K562 (cell line): Measurements from ENCODE around the gene CSTB. TPM values are rescaled to one million over a fixed set of nuclear protein-coding genes. Genes with fewer than 3 reads are reported as not detected.

Experiments used
- CCNT2 ChIP-seq: IDR thresholded peaks from 2 replicates; pipeline ENCODE4 v1.6.1; 2011; ENCODE audit warnings: borderline replicate concordance, low read depth, mild to moderate bottlenecking, moderate library complexity, mixed read lengths, low read length; ENCODE audit not compliant: insufficient read length; ENCODE audit errors: extremely low read depth
- KAT8 ChIP-seq: fragments of 450-650 bp; IDR thresholded peaks from 2 replicates; pipeline ENCODE4 v1.6.1; 2016; ENCODE audit warnings: low read depth, mild to moderate bottlenecking
- LARP7 ChIP-seq: fragments of 450-650 bp; IDR thresholded peaks from 2 replicates; pipeline ENCODE4 v1.6.1; 2016
- MCM7 ChIP-seq, 2 experiments: fragments of 450-650 bp; IDR thresholded peaks; 2 replicates each; pipeline ENCODE4 v1.6.1; 2016 to 2018
- RAD51 ChIP-seq: fragments of 450-650 bp; IDR thresholded peaks from 2 replicates; pipeline ENCODE4 v1.7.1; 2016; ENCODE audit warnings: low read depth, mild to moderate bottlenecking, borderline replicate concordance
- RREB1 ChIP-seq: fragments of 250-450 bp; sonication (Bioruptor Pico); IDR thresholded peaks from 2 replicates; pipeline ENCODE4 v1.4.0; 2020
- SETDB1 ChIP-seq: IDR thresholded peaks from one replicate; pipeline ENCODE4 v1.6.1; 2012; ENCODE audit warnings: low read length, control low read depth, inconsistent platforms
- SMARCA5 ChIP-seq: fragments of 450-650 bp; IDR thresholded peaks from 2 replicates; pipeline ENCODE4 v1.6.1; 2016
- SREBF1 ChIP-seq: fragments of 150-350 bp; IDR thresholded peaks from 2 replicates; pipeline ENCODE4 v1.6.1; 2014; ENCODE audit warnings: antibody characterized with exemption, low read depth, low read length, borderline replicate concordance
- TARDBP ChIP-seq: fragments of 450-650 bp; IDR thresholded peaks from 2 replicates; pipeline ENCODE4 v1.6.1; 2016
- YBX1 ChIP-seq: fragments of 450-650 bp; IDR thresholded peaks from 2 replicates; pipeline ENCODE4 v1.7.1; 2016; ENCODE audit warnings: mild to moderate bottlenecking
- ZBTB2 ChIP-seq: fragments of 450-650 bp; IDR thresholded peaks from 2 replicates; pipeline ENCODE4 v1.6.1; 2016; ENCODE audit warnings: antibody characterized with exemption
- ZFP1 ChIP-seq: fragments of 450-650 bp; formaldehyde crosslinking; IDR thresholded peaks from 2 replicates; pipeline ENCODE4 v1.4.0; 2020; ENCODE audit warnings: mild to moderate bottlenecking, mixed read lengths
- ZNF165 ChIP-seq: fragments of 250-450 bp; sonication (Bioruptor Pico); IDR thresholded peaks from 2 replicates; pipeline ENCODE4 v1.4.0; 2020; ENCODE audit warnings: borderline replicate concordance
- ZNF395 ChIP-seq: fragments of 200-800 bp; sonication (Bioruptor generic); IDR thresholded peaks from 2 replicates; pipeline ENCODE4 v1.6.1; 2017; ENCODE audit warnings: missing genetic modification characterization, missing compliant biosample characterization
- polyA plus RNA-seq, 8 experiments: library from polyadenylated mRNA; depleted of rRNA in 4 of 8; stranded (reverse) in 5 of 8; unstranded in 3 of 8; fragments of >200 nt; fragmentation: Nextera tagmentation in 2 of 8; fragmentation: Illumina TruSeq in 1 of 8; extraction: Ambion mirVana in 2 of 8; extraction: Trizol in 1 of 8; gene quantifications; 2 replicates each; pipeline versions ENCODE4 v1.2.1 to v1.2.3, GENCODE V29; 2011 to 2014; ENCODE audit warnings: inconsistent platforms in 1 of 8, missing spikeins in 1 of 8
- total RNA-seq, 7 experiments: library from RNA; depleted of rRNA in 6 of 7; stranded (reverse); fragments of >200 nt in 6 of 7; fragmentation: Illumina TruSeq in 2 of 7; extraction: Trizol in 2 of 7; gene quantifications; 2 replicates each; pipeline versions ENCODE4 v1.2.1 to v1.2.3, GENCODE V29; 2011 to 2021; ENCODE audit warnings: low replicate concordance in 1 of 7

CSTB gene
- total and polyA plus RNA-seq, 9 of the 15 experiments (the other 6 are each of a cell fraction or from before 2014, with no cell fraction given): 12.4 to 65.0 (median 31.7) TPM

- TF ChIP-seq SMARCA5 (no peak), ZFP1 (CRISPR knock-in tag) (no peak), SREBF1 (peak; percentile 90; the same call in 1 of the 2 replicates), KAT8 (no peak), RAD51 (peak; percentile 92), SETDB1 (peak; percentile 94), YBX1 (no peak), CCNT2 (peak; percentile 100), LARP7 (peak; percentile 86), RREB1 (no peak; the same call in 1 of the 2 replicates), ZNF165 (no peak), ZNF395 (CRISPR knock-in tag) (peak; percentile 94), ZBTB2 (peak; percentile 94), TARDBP (peak; percentile 98), MCM7 (IDR thresholded peaks at IDR 0.05) (no peak)
Measured at GRCh38 chr21:43728467-43729390, 47.4 kb downstream of the CSTB start (continued).
